GM04503 (cell line): Measurements from ENCODE around the gene ZFX.
"Not testable (repeated sequence)": the region's sequence is repeated elsewhere in the genome, so short reads cannot be mapped to it uniquely, and the experiment has no call there.

Source experiments
- DNase-seq: peaks from one replicate; pipeline ENCODE4 v3.0.0-alpha.2; 2012; ENCODE audit warnings: low read depth

ZFX gene

GRCh38 chrX:24149351-24150050 lies at the start of gene ZFX:
TSS of gene ZFX (plus strand) at chrX:24149729. CDS start at chrX:24172743, 23,014 bp downstream.
- no peak for DNase-seq

GRCh38 chrX:24100713-24101112 lies 48.8 kb upstream of the ZFX start:
- DNase-seq = no peak

DNA sequence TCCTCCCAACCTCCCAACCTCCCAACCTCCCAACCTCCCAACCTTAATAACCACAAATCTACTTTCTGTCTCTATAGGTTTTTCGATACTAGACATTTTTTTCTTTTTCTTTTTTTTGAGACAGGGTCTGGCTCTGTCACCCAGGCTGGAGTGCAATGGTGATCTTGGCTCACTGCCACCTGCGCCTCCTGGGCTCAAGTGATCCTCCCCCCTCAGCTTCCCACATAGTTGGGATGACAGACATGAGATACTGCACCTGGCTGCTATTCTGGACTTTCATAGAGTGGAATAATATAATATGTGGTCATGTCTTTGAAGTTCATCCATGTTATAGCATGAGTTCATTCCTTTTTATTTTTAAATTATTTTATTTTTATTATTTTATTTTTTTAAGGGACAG lies 39.5 kb upstream of the ZFX start:
- DNase-seq = no peak

GRCh38 chrX:24113181-24113580 lies 36.3 kb upstream of the ZFX start:
- peak; percentile 34 for DNase-seq

- peak; percentile 50 for DNase-seq
Observed at GRCh38 chrX:24117258-24117657, 32.3 kb upstream of the ZFX start.

DNA sequence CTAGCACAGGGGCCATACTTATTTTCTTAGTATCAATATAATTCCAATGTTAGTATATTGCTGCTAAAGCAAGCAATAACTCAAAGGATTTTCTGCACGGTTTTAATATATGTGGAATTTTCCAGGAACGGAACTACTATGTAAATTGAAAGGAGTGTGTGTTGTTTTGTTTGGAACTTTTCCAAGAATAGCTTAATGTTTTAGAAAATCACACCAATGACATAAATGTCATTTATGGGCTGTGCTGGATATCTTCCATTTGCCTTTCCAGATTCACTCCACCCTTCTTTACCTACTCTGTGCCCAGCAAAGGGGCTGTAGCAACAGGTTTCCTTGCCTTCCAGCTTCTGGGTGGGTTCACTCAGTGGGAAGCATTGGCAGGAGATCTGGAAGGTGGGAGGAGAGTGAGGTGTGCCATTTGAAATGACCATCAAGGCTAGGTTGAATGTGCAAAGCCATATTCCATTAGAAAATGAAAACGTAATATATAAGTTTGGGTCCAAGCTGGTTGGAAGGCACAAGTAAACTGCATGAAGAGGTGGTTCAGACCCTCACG lies 25.2 kb upstream of the ZFX start:
- no peak for DNase-seq

DNA sequence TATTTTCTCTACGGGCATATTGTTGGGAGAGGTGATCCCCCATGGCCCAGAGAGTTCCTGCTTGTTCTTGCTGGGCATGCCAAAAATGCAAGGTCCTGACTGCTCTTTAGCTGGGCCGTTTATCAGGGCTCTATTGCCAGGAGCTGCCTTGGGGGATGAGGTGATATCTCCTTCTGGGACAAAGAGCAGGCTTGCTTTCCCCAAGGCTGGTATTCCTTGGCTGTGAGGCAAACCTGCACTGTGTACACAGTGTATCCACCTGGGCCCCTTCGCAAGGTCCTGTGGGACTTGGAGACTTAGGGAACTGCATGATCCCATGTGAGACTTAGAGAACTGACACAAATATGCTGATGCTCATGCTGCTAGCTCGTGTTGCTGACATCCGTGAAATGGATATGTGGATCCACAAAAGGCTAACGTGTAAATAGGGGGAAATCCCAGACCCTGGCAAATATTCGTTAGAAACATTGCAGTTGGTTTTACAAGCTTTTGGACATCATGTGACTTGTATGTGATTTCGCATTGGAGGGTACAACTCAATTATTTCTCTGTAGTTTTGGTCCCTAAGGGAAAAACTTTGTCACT lies 24.4 kb upstream of the ZFX start:
- no peak for DNase-seq

GRCh38 chrX:24131476-24131875 lies 18.1 kb upstream of the ZFX start:
- no peak for DNase-seq

DNA sequence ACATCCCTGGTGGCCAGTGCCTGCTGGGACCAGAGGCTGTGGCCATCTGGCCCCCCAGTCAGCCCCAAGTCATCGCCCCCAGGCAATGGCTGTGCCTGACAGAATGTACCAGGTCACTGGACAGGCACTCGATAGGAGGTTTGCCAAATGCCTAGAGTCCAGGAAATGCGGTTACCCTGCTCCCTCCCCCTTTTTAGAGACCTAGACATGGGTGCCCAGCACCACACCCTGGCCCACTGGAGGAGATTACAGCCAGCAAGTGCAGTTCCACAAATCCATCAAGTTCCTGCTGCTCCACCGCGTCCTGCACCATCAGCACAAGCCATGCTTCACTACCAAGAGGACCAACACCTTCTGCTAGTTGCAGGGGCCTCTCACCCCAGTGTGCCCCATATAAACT lies 16.2 kb upstream of the ZFX start:
- no peak for DNase-seq

- not testable (repeated sequence) for DNase-seq
Observed at GRCh38 chrX:24135768-24136167, 13.8 kb upstream of the ZFX start.

DNA sequence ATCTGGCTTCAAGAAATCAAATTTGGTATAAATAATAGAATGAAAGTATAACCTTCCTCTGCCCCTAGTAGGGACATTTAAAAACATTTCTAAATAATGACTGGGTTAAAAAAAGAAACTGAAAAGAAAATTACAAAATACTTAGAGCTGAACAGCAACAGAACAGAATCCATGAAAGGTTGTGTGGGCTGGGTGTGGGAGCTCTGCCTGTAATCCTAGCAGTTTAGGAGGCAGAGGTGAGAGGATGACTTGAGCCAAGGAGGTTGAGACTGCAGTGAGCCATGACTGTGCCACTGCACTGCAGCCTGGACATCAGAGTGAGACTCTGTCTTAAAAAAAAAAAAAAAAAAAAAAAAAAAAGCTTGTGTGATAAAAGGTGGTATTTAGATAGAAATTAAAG lies 12.3 kb upstream of the ZFX start:
- no peak for DNase-seq

GRCh38 chrX:24143982-24144381 lies 5.5 kb upstream of the ZFX start:
- DNase-seq = not testable (repeated sequence)

GRCh38 chrX:24144528-24144927 lies 5.0 kb upstream of the ZFX start:
- DNase-seq = no peak

DNA sequence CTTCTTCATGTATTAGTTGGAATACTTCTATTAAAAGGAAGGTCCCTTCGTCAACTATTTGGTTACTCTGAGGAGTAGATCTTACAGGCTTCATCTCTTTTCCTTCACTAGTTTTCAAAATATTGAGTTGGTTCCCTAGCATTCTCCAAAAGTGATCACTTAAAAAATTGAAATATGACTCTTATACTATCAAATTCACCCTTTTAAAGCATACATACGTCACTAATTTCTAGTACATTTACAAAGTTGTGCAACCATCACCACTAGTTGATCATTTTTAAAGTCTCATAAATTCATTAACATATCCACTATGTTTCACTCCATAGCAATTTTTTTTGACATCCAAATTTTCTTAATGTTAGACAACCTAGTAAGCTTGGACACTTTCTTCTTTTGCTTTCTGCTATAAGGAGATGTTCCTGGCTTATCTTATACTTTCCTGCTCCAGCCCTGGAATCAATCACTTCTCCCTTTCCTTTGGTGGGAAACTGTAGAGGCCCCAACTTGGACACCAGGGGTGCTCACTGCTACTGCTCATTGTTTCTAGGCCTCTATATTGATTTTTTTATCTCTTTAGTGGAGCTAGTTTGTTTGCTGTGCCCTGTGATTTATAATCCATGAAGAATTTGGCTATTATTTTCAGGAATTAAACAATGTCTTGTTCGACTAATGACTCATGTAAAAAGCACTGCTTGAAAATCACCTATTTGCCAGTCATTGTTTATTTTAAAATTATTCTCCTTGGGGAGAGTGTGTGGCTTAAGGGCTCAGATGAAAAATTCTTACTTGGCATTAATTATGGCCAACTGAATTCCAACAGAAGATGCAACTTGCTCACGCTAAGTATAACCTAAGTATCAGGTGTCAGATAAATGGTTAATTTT lies 4.0 kb upstream of the ZFX start:
- peak; percentile 59 for DNase-seq

DNA sequence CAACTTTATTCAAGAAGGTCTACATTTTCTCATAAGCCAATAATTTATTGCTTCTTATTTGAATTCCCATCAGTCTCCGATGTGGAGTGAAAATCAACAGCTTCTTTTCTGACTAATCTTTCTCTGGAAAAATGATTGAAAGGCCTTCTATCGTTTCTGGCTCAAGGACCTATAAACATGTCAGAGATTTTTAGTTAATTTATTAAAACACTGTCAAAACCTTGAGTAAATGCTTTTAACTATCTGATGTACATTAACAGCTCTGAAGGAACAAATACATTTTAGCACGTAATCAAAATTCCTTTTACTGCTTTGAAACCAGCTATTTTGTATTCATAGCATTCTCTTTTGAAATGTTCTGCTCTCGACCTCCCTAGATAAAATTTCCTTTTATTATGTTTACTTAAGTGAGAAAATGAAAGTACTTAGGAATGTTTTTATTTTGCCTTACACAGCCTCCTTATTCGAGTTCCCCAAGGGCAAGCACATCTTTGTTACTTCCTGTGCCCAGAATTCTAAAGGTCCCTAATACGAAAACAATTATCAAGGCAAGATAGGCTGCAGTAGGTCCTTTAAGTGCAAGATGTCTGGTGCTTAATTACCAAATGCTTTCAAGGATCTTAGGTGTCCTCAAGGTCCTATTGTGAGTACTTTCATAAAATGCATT lies 3.1 kb upstream of the ZFX start:
- DNase-seq = no peak

GRCh38 chrX:24147165-24147564 lies 2.4 kb upstream of the ZFX start:
- DNase-seq = no peak

DNA sequence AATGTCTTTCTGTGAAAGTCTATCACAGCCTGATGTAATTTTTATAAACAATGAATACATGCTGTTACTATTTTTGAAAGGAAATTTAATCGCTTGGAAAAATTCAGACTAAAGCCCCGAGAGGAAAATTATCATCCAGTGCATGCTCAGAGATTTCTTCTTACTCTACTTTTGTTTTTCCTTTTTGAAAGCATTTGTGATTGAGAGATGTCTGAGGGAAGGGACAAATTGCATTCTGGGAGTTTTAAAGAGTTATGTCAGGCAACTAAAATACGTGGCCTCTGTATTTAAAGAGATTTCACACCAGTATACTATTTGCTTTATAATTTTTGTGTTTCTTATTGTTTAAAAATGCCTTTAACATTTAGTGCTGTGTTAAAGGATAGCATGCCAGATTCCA lies 1.4 kb upstream of the ZFX start:
- DNase-seq = no peak

DNA sequence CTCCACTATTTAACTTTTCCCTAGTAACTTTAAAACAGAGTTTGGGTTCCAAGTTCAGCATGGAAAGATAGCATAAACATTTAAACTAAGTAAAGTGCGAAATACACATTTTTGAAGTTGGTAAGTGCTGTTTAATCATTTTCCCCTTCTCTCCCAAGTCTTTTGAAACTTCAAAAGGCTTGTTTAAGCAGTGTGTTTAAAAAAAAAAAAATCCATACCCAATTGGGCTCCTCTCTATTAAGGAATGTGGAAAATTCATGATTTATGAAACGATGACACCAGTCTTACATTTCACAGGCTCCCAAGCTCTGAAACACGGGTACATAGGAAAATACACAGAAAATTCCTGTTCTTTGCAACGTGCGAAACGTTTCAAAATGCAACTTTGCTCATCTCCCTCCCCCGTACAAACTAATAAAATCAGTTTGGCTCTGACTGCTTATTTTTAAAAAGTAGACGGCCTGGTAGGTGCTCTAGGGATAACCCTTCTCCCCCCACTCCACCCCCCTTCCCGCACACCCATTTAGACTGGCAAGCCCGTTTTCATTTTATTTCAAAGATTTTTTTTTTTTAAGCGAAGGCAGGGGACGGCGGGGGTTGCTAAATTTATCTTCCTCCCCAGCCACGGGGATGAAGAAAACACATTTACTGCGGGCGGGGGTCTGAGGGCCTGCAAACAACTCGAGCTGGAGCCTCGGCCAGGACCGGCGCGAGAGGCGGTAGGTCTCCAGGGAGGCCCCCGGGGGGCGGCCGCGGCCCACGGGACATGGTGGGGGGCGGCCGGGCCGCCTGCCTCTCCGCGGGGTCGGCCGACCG lies 786 bp upstream of the ZFX start:
- peak; percentile 84 for DNase-seq

GRCh38 chrX:24150051-24150790 lies 692 bp downstream of the ZFX start:
- DNase-seq = peak; percentile 47

GRCh38 chrX:24150898-24151297 lies 1.4 kb downstream of the ZFX start:
- DNase-seq = no peak

GRCh38 chrX:24151513-24151912 lies 2.0 kb downstream of the ZFX start:
- DNase-seq = no peak
